Transverse colon (tissue), 4 donors: Measurements from ENCODE around the gene SPATA2L.

ENCODE experiments used
- CTCF ChIP-seq, 5 experiments: fragments of 200-600 bp in 3 of 5; fragments of 450-650 bp in 2 of 5; sonication (generic) in 3 of 5; IDR thresholded peaks; 1 replicate in 2 of 5; 2 replicates in 3 of 5; pipeline ENCODE4 v1.5.1; 2016 to 2017; ENCODE audit warnings: antibody characterized with exemption in 5 of 5, inconsistent platforms in 3 of 5, mild to moderate bottlenecking in 2 of 5, moderate library complexity in 1 of 5
- EP300 ChIP-seq: sonication (generic); formaldehyde crosslinking; IDR thresholded peaks from one replicate; pipeline ENCODE4 v1.6.1; 2017; ENCODE audit warnings: antibody characterized with exemption, low read depth
- POLR2AphosphoS5 ChIP-seq, 3 donors: sonication (generic); formaldehyde crosslinking; IDR thresholded peaks; one replicate each; pipeline ENCODE4 v1.6.1; 2016; ENCODE audit warnings: antibody characterized with exemption in 3 of 3

GRCh38 chr16:89709166-89709565 is 7.7 kb upstream of the SPATA2L start:
- TF ChIP-seq CTCF (IDR thresholded peaks at IDR 0.05) (no peak), EP300 (no peak), POLR2AphosphoS5 (IDR thresholded peaks at IDR 0.05) (no peak)
